Measurements from ENCODE around the gene CLCNKB. TPM values are rescaled to one million over a fixed set of nuclear protein-coding genes. Genes with fewer than 3 reads are reported as not detected.

Gene CLCNKB
- total and polyA plus RNA-seq, 7 donors: 0.04 to 0.71 (median 0.30) TPM; not detected in 3

GRCh38 chr1:16013908-16014258, 29.7 kb upstream of the CLCNKB start:
- peak overlapping the region in 2 of 4 donors; percentile 31 to 50 for H3K4me3 ChIP-seq
- TF ChIP-seq POLR2AphosphoS5 (IDR thresholded peaks at IDR 0.05) (no peak), EP300 (IDR thresholded peaks at IDR 0.05) (no peak), POLR2A (IDR thresholded peaks at IDR 0.05) (no peak)
- TF ChIP-seq, protein P1, sequence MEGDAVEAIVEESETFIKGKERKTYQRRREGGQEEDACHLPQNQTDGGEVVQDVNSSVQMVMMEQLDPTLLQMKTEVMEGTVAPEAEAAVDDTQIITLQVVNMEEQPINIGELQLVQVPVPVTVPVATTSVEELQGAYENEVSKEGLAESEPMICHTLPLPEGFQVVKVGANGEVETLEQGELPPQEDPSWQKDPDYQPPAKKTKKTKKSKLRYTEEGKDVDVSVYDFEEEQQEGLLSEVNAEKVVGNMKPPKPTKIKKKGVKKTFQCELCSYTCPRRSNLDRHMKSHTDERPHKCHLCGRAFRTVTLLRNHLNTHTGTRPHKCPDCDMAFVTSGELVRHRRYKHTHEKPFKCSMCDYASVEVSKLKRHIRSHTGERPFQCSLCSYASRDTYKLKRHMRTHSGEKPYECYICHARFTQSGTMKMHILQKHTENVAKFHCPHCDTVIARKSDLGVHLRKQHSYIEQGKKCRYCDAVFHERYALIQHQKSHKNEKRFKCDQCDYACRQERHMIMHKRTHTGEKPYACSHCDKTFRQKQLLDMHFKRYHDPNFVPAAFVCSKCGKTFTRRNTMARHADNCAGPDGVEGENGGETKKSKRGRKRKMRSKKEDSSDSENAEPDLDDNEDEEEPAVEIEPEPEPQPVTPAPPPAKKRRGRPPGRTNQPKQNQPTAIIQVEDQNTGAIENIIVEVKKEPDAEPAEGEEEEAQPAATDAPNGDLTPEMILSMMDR (IDR thresholded peaks at IDR 0.05): no peak
- no peaks in the 10 kb centered on the region for H3K36me3 ChIP-seq
- 31 to 62% methylated on average over 4 of the region's 4 CpGs for WGBS, 2 donors
- intact Hi-C loops (cut with DNase I): no loop called here
- H3K4me1 ChIP-seq: peaks cover 3 to 68% (median 57%) of the 10 kb centered on the region in 4 donors
- no peaks in the 10 kb centered on the region for H3K27me3 ChIP-seq
- no peaks in the 10 kb centered on the region for H3K9me3 ChIP-seq
- peak overlapping the region; percentile 92 to 94 (median 94) for H3K27ac ChIP-seq
- DNase-seq: no peak

DNA sequence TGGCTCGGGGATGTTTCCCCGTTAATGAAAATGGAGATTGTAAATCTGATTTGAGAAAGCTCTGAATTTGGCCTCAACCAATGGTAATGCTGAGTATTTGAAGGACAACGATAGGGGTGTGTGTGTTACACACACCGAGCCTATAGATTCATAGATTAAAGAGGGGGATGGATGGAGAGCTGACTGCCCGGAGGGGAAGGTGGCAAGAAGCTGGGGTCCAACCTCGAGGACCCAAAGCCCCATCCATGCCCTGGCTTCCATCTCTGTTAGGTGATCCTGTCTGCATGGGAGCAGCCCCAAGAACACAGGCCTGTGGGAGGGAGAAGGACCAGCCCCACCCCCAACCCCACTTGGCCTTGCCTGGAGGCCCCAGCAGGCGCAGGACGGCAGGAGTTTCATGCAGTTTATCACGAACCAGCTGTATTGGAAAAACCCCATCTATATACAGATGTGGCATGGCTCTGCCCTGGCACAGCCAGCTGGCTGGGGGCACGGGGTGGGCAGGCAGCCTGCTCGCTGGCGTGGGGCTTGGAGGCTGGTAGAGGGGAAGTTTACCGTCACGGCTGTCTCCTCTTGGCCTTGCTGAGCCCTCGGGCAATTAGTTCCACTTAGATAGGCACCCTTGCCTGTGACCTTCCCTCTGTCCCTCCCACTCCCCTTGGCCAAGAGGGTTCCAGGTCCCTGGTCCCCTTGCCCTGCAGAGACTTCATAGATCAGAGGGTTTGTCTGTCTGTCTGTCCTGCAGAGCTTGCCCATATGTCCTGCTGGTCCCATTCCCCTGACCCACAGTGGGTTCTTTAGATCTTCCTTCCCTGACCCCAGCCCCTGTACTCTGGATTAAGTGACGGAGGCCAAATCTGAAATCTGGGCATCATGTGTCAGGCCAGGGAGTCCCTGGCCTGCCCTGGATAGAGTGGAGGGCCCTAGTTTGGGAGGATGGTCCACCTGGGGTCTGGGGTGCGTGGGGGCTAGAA, 28.8 kb upstream of the CLCNKB start:
- no peaks in the 10 kb centered on the region for H3K9me3 ChIP-seq
- peaks cover 3 to 76% (median 65%) of the 10 kb centered on the region in 4 donors for H3K4me1 ChIP-seq

GRCh38 chr1:16015491-16015890, 28.1 kb upstream of the CLCNKB start:
- TF ChIP-seq, protein P1 (IDR thresholded peaks at IDR 0.05): no peak
- H3K36me3 ChIP-seq: no peaks in the 10 kb centered on the region
- H3K4me3 ChIP-seq: peak overlapping the region; percentile 40 to 63 (median 56)
- peaks cover 3 to 83% (median 72%) of the 10 kb centered on the region in 4 donors for H3K4me1 ChIP-seq
- H3K27me3 ChIP-seq: no peaks in the 10 kb centered on the region
- intact Hi-C loops (cut with DNase I): no loop called here
- WGBS, 2 donors: 94 to 95% methylated on average over 25 of the region's 25 CpGs
- H3K9me3 ChIP-seq: no peaks in the 10 kb centered on the region
- DNase-seq: no peak
- H3K27ac ChIP-seq: peak overlapping the region; percentile 92 to 94 (median 94)

More for the DNA sequence above, 28.8 kb upstream of the CLCNKB start:
- H3K27ac ChIP-seq: peak overlapping the region; percentile 92 to 94 (median 94)
- peak in 1 of 2 donors; percentile 18 for TF ChIP-seq POLR2A (IDR thresholded peaks at IDR 0.05)
- peak in 1 of 4 donors; percentile 79 for TF ChIP-seq EP300 (IDR thresholded peaks at IDR 0.05)
- peak; percentile 40 to 65 (median 52) for TF ChIP-seq POLR2AphosphoS5 (IDR thresholded peaks at IDR 0.05)
- TF ChIP-seq, protein P1 (IDR thresholded peaks at IDR 0.05): no peak
- H3K4me3 ChIP-seq: peak overlapping the region in 2 of 4 donors; percentile 56 to 63
- 69 to 74% methylated on average over 17 of the region's 17 CpGs for WGBS, 2 donors
- peak; percentile 94 for DNase-seq
- intact Hi-C loops (cut with DNase I): no loop called here
- no peaks in the 10 kb centered on the region for H3K36me3 ChIP-seq
- H3K27me3 ChIP-seq: no peaks in the 10 kb centered on the region

- H3K9me3 ChIP-seq: no peaks in the 10 kb centered on the region
- peak; percentile 77 to 86 (median 84) for TF ChIP-seq POLR2AphosphoS5 (IDR thresholded peaks at IDR 0.05)
- TF ChIP-seq, protein P1 (IDR thresholded peaks at IDR 0.05): no peak
- peak; percentile 66 to 96 (median 89) for TF ChIP-seq EP300 (IDR thresholded peaks at IDR 0.05)
- TF ChIP-seq POLR2A (IDR thresholded peaks at IDR 0.05): no peak
- no peaks in the 10 kb centered on the region for H3K36me3 ChIP-seq
- peaks cover 3 to 85% (median 74%) of the 10 kb centered on the region in 4 donors for H3K4me1 ChIP-seq
- DNase-seq: peak; percentile 93
- H3K27me3 ChIP-seq: no peaks in the 10 kb centered on the region
- peak overlapping the region; percentile 40 to 63 (median 56) for H3K4me3 ChIP-seq
- H3K27ac ChIP-seq: peak overlapping the region; percentile 92 to 94 (median 94)
- WGBS, 2 donors: 74 to 82% methylated on average over 23 of the region's 23 CpGs
- intact Hi-C loops (cut with DNase I): no loop called here
Observed at GRCh38 chr1:16015960-16016901, 27.4 kb upstream of the CLCNKB start.

Measured in sigmoid colon (tissue), 7 donors.